Left renal pelvis (tissue), 4 donors: ENCODE results near the gene KIF18A. TPM values are rescaled to one million over a fixed set of nuclear protein-coding genes. Genes with fewer than 3 reads are reported as not detected.
A peak's percentile ranks its signal among the peaks of the same experiment; 100 is the strongest.
"Not testable (repeated sequence)": the region's sequence is repeated elsewhere in the genome, so short reads cannot be mapped to it uniquely, and the experiment has no call there.

Experiments used
- DNase-seq, 4 donors: peaks; one replicate each; pipeline ENCODE4 v3.0.0-alpha.2; 2013; ENCODE audit warnings: low read depth in 4 of 4, low spot score in 3 of 4
- polyA plus RNA-seq, 4 donors: library from polyadenylated mRNA; unstranded; fragments of 120-200 nt; gene quantifications; one replicate each; pipeline ENCODE4 v1.2.1, GENCODE V29; 2013; ENCODE audit not compliant: insufficient read length in 4 of 4

Gene KIF18A
- polyA plus RNA-seq, 4 donors: 9.6 to 13.4 (median 10.9) TPM

DNA sequence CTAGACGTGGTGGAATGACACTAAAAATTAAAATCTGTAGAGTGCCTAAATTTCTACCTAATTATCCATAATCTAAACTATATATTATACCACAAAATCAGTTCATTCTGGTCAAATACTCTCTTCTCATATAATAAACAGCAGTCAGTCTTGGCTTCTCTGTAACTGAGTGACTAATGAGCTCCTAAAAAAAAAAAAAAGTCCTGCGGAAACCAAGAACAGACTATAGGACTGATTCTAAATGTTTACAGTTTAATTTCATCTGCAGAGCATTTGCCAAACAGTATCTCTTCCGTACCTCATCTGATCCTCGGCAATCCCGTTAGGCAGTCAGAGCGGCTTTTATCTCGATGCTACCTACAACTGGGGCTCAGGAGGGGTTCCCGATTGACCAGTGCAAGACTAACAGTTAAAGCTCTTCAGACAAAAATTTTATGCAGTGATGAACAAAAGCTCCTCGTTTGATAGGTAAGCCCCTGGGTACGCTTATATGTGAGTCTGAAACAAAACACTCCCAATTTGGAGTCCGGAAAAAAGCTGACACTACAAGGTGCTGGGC, 686 bp downstream of the KIF18A start:
- peak in 3 of 4 donors; percentile 8 to 35 (median 21) for DNase-seq

DNA sequence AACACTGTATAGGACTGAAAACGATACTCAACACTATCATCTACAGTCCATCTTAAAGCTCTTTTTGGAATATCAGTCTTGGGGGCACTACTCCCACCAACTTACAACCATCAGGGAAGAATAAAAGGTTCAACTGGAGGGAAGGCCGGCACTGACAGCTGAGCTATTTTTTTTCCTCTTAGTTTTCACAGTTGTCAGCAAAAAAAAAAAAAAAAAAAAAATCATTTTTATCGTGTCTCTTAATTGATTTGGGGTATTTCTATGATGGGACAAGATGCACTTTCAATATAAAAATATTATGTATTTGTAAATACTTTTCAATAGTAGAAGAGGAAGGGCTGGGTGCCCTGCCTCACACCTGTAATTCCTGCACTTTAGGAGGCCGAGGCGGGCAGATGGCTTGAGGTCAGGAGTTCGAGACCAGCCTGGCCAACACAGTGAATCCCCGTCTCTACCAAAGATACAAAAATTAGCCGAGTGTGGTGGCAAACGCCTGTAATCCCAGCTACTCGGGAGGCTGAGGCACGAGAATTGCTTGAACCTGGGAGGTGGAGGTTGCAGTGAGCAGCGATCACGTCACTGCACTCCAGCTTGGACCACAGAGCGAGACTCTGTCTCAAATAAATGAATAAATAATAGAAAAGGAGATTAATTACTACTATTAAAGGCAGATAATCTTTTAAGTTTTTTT, 1.5 kb downstream of the KIF18A start:
- no peak for DNase-seq

- no peak for DNase-seq
These were observed 2.1 kb downstream of the KIF18A start for GRCh38 chr11:28105869-28106268.

DNA sequence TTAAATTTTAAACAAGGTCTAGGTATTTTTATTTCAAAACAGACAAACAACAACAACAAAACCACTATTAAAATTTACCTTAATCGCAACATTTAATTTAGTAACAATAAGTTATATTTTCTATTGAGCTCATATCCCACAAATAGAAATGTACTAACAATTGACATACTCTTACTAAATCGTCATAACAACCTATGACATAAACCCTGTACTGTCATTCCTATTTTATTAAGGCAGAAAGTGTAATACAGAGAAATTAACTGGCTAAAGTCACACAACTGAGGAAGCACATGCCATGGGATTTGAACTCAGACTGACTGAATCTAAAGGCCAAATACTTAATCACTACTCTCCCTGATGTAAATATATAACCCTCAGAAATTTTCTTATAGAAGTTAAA, 3.0 kb downstream of the KIF18A start:
- DNase-seq: no peak

GRCh38 chr11:28104425-28104824, 3.5 kb downstream of the KIF18A start:
- no peak for DNase-seq

GRCh38 chr11:28102300-28102699, 5.7 kb downstream of the KIF18A start:
- not testable (repeated sequence) for DNase-seq

- DNase-seq: no peak
These were observed 7.3 kb downstream of the KIF18A start for GRCh38 chr11:28100665-28101064.

- no peak for DNase-seq
These were observed 8.2 kb downstream of the KIF18A start for GRCh38 chr11:28099715-28100114.

DNA sequence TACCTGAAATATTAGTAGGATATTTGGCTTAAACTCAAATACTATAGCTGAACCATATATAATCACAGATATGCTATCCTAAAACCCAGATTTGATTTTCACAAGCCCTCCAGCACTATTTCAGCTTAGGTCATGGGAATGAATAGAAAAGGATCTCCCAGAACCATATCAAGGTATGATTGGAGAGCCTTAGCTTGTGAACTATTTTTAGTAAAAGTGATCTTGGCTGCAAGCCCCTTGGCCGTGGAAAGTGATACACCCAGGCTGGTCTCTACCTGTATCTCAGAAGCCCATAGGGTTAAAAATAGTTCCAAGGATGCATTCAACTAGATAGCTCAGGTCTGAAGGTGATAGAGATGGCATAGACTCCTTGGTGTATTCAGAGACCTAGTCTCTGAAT, 9.7 kb downstream of the KIF18A start:
- DNase-seq: no peak

- DNase-seq: no peak
These were observed 15.2 kb downstream of the KIF18A start for GRCh38 chr11:28092786-28093185.

- no peak for DNase-seq
These were observed 17.8 kb downstream of the KIF18A start for GRCh38 chr11:28090052-28090749.

- DNase-seq: no peak
These were observed 18.6 kb downstream of the KIF18A start for GRCh38 chr11:28089378-28089777.

DNA sequence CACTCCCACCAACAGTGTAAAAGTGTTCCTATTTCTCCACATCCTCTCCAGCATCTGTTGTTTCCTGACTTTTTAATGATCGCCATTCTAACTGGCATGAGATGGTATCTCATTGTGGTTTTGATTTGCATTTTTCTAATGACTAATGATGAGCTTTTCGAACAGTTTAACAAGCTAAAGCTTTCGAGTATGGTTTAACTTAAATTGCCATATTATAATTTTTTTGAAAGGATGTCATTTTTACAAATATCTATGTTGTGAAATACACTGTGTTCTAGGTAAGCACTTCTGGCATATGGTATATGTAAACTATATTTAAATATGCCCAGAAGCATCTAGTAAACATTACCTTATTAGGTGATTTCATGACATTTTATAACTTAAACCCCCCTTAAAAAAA, 20.3 kb downstream of the KIF18A start:
- DNase-seq: not testable (repeated sequence)

DNA sequence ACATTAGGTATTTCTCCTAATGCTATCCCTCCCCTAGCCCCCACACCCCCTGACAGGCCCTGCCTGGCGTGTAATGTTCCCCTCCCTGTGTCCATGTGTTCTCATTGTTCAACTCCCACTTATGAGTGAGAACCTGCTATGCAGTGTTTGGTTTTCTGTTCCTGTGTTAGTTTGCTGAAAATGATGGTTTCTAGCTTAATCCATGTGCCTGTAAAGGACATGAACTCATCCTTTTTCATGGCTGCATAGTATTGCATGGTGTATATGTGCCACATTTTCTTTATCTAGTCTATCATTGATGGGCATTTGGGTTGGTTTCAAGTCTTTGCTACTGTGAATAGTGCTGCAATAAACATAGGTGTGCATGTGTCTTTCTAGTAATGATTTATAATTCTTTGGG, 20.8 kb downstream of the KIF18A start:
- DNase-seq: not testable (repeated sequence)

GRCh38 chr11:28086569-28086968, 21.4 kb downstream of the KIF18A start:
- no peak for DNase-seq

DNA sequence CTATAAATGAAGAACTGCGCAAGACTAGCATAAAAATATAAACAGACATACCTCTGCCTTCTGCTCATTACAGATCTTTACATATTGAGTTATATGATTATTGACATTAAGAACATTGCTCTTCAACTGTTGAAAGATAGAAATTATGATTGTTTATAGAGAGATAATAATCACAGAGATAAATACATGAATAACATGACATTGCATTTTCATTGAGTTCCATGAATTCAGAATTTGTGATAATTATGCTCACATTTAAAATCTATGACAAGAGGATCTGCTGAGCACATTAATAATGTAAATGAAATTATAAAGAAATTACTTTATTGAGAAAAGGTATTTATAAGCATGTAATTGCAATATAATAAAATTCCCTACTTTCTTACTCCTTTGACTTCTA, 24.8 kb downstream of the KIF18A start:
- DNase-seq: no peak

DNA sequence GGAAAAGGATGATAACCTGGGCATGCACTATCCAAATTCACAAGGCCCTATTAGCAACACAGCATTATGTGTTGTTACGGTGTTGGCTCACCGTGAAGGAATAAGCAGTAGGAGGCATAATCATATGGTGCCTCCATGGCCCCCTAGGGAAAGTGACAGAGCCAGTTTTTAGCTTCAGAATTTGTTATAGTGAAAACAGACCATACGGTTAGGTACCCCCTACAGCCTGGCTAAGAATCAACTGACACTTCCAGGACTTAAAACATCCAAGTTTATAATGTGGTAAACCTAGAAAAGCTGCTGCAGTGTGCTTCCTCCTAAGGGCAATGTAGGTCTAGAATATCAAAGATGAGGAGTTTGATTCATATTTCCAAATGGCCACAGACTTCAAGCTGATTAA, 30.4 kb downstream of the KIF18A start:
- no peak for DNase-seq

GRCh38 chr11:28072321-28072720, 35.6 kb downstream of the KIF18A start:
- no peak for DNase-seq

GRCh38 chr11:28071305-28071704, 36.7 kb downstream of the KIF18A start:
- no peak for DNase-seq

DNA sequence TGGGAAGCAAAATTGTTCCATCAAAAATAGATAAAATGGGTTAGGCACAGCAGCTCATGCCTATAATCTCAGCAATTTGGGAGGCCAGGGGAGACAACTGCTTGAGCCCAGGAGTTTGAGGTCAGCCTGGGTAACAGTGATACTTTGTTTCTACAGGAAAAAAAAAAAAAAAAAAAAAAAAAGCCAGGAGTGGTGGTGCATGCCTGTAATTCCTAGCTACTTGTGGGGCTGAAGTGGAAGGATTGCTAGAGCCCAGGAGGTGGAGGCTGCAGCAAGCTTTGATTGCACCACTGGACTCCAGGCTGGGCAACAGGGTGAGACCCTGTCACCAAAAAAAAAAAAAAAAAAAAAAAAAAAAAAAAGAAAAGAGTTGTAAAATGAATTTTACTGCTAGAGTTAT, 49.6 kb downstream of the KIF18A start:
- DNase-seq: no peak

- no peak for DNase-seq
These were observed 53.1 kb downstream of the KIF18A start for GRCh38 chr11:28054821-28055220.
